GM21367 (cell line): Measurements from ENCODE around the gene TMEM151B.

Experiments
- ATAC-seq: cut with Tn5 transposase; IDR thresholded peaks from one replicate; pipeline ENCODE4 v1.9.1; 2021; ENCODE audit not compliant: unreplicated experiment

TMEM151B gene

GRCh38 chr6:44232676-44233566, 37.3 kb upstream of the TMEM151B start:
- no peak for ATAC-seq

- ATAC-seq = no peak
These were observed 36.6 kb upstream of the TMEM151B start for GRCh38 chr6:44233567-44234100.

- ATAC-seq = no peak
These were observed 35.9 kb upstream of the TMEM151B start for GRCh38 chr6:44234101-44235025.

DNA sequence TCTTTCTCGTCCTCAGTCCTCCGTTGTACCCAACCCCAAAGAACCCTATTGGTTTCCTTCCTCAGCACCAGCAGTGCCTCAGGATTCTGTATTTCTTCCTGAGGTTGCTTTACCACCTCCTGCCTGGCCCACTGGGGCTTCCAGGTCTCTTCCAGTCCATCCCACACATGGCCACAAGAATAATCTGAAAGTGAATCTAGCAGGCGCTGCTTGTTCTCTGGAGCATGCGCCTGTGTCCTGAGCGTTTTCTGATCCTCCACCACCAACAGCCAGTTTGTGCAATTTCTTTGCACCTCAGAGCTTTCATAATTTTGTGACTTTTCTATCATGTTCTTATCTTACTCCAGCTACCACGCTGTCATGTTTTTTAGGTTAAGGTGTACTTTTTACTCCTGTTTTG, 35.0 kb upstream of the TMEM151B start:
- no peak for ATAC-seq

- no peak for ATAC-seq
These were observed 34.2 kb upstream of the TMEM151B start for GRCh38 chr6:44235891-44236516.

DNA sequence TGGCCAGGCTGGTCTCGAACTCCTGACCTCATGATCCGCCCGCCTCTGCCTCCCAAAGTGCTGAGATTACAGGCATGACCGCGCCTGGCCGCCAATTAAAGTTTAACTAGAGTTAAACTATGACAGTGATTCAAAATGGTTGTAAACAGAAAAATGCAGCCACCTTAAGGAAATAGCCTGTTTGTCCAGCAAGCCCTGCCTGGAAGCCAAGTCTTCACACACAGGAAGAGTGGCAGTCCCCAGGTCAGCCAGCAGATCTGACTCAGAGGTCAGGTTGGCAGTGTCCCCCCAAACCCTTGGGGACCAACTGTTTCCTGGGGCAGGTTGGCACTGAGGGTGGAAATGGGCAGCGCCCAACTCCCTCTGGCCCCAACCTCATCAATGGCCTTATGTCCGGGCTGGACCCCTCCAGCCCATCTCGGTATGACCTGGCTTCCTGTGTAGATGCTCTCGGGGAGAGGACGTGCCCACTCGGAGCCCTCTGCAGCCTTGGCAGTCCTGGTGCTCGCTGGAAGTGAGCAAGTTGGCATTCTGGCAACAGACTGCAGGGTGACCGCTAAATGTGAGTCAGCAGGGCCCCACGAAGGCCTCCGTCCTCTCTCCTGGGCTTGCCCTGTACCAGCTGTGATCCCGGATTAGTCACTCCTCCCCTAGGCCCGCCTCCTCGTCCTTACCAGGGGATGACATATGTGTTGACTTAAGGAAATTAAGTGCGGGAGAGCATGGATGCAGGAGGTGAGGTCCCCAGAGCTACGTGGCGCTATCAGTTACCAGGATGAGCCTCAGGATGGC, 33.0 kb upstream of the TMEM151B start:
- peak; percentile 61 for ATAC-seq

DNA sequence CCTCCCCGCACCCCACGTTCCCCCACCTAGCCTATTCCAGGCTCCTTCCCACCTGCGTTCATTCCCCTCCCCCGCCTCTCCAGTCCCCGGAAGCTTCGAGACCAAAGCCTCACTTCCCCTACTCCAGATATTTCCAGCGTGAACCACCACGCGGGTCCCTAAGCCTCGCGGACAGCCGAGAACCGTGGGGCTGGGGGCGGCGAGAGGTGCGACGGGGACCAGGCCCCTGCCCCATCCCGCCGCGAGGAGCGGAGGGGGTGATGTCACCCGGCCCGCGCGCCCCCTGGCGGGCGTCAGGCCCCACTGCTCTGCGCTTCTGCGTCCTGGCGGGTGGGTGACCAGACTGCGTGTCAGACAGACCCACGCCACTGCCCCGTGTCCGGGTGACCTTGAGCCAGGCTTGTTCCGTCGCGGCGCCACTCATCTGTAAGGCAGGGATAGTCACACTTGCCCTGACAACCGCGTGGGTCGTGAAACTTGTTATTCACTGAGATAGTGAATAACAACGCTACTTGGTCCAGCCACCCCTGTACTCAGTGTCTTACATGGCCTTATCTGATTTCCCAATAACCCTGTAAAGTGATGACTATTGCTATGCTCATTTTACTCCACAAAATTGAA, 32.3 kb upstream of the TMEM151B start:
- peak; percentile 62 for ATAC-seq

GRCh38 chr6:44238687-44239350, 31.4 kb upstream of the TMEM151B start:
- ATAC-seq = no peak

GRCh38 chr6:44243345-44243744, 26.9 kb upstream of the TMEM151B start:
- no peak for ATAC-seq

- no peak for ATAC-seq
These were observed 24.8 kb upstream of the TMEM151B start for GRCh38 chr6:44245391-44245911.

GRCh38 chr6:44245912-44246662, 24.2 kb upstream of the TMEM151B start:
- ATAC-seq = peak; percentile 38

DNA sequence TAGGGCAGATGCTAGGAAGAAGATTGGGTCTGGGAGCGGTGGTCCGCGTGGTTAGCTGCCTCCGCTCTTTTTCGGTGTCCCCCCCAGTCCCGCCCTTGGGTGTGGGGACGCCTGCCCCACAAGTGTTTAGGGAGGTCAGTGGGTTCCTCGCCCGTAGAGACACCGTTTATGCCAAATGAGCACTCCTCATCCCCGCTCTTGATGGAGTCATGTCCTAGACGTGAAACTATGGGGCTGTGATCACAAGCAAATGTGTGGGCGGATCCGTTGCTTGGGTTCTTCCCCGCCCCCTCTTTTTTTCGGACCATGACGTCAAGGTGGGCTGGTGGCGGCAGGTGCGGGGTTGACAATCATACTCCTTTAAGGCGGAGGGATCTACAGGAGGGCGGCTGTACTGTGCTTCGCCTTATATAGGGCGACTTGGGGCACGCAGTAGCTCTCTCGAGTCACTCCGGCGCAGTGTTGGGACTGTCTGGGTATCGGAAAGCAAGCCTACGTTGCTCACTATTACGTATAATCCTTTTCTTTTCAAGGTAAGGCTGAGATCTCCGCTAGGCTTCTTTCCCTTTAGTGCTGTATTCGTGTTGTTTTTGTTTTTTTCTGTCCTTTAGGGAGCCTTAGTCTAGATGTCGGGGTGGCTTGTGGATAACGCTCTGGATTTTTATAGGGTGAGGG, 23.4 kb upstream of the TMEM151B start, which contains the start of gene HSP90AB1:
Gene HSP90AB1, plus strand, starts transcription at position 439 of the 675 bp plus-strand sequence. CDS start 1,529 bp downstream, outside the sequence.
- ATAC-seq = peak; percentile 46

- ATAC-seq = peak; percentile 22
These were observed 22.6 kb upstream of the TMEM151B start for GRCh38 chr6:44247338-44248302.

DNA sequence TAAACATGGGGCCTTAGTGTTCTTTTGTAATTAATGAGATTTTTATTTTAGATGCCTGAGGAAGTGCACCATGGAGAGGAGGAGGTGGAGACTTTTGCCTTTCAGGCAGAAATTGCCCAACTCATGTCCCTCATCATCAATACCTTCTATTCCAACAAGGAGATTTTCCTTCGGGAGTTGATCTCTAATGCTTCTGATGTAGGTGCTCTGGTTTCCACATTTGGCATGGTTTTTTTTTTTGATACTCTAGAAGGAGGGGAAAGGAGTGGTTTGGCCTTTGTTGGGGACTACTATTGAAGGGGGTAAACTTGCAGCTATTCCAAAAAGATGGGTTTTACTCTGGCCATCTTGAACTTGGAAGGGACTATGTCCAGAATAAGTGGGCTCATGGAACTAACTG, 21.7 kb upstream of the TMEM151B start:
- no peak for ATAC-seq

DNA sequence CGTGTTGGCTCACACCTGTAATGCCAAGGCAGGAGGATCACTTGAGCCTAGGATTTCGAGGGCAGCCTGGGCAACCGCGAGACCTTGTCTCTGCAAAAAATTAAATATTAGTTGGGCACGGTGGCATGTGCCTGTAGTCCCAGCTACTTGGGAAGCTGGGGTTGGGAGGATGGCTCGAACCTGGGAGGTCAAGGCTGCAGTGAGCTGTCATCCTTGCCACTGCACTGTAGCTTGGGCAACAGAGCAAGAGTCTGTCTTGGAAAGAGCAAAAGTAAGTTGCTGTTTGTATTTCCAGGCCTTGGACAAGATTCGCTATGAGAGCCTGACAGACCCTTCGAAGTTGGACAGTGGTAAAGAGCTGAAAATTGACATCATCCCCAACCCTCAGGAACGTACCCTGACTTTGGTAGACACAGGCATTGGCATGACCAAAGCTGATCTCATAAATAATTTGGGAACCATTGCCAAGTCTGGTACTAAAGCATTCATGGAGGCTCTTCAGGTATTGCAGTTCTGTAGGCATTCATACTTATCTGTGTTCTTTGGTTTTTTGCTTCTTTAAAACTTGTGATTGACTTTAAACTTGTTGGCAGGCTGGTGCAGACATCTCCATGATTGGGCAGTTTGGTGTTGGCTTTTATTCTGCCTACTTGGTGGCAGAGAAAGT, 21.0 kb upstream of the TMEM151B start:
- ATAC-seq = no peak
